Measurements from ENCODE around the gene UROC1. TPM values are rescaled to one million over a fixed set of nuclear protein-coding genes. Genes with fewer than 3 reads are reported as not detected.

Gene UROC1
- total RNA-seq, 1 donor from 2014 or later: not detected

DNA sequence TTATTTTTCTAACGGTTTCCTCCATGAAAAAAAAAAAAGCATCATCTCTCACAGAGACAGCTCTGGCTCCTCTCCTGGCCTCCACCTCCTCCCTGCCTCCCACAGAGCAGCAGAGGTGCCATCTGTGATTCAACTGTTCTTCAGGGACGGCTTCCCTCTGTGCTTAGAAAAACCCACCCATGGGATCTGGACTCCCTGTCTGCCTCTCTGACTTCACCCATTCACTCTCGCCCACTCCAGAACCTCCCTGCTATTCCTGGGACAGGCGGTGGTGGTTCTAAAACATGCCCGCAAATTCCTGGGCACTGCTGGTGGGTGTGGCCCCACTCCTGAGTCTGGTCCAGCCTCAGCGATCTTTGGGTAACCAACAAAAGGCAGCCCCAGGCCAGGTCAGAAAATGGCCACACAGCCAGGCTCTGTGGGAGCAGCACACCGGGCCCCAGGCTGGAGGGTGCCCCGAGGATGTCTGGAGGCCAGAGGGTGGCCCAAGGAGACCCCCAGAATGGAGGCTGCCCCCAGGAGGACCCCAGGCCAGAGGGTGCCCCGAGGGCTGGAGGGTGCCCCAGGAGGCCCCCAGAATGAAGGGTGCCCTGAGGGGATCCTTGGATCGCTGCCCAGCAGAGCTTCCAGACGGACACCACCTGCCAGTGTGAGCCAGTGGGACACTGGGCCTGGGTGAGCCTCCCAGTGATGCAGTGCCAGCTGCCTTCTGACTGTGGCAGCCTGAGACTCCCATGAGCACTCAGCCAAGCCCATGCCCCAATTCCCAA lies 3.7 kb upstream of the UROC1 start:
- DNase-seq: no peak
- Mint-ChIP-seq H3K4me1 (no peaks in the 10 kb centered on the region), H3K36me3 (ENCODE audit: low read depth) (no peaks in the 10 kb centered on the region), H3K27ac (no peak overlapping the region), H3K27me3 (peaks cover 15% of the 10 kb centered on the region), H3K9me3 (no peaks in the 10 kb centered on the region), H3K4me3 (no peak overlapping the region)
- intact Hi-C loops (cut with micrococcal nuclease): no loop called here

DNA sequence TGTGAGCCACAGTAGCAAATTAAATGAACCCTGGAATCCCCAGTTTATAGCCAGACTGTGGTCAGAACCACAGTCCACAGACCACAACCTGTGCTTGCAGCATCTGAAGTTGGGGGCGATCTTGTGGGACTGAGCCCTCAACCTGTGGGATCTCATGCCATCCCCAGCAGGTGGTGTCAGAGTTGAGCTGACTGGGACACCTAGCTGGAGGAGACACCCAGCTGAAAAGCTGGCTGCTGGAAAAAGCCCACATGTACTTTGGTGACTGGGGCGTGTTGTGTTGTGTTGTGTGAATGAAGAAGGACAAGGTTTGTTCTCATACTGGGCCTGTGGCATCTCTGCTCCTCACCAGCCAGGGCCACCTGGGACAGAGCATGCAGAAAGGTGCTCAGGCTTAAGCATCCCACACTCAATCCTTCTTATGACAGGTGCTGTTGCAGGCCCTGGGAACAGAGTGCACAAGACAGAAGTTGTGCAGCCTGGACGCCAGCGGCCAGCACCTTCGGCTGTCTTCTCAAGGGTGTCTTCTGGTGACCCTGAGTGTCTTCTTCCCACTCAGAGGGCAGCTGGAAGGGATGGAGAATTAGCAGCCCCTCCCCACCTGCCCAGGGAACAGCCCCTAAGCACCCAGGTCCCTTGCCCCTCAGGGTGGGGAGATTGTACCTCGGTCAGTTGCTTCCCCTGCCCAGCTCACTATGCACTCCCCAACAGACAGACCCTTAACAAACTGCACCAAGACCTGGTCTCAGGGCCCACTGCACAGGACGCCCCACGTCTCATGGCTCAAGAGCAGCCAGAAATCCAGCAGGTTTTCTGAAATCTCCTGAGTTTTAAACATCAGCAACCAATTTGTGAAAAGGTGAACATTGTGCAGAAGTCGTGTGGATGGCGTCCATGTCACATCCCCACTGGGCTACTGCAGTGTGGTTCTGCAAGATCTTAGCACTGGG lies 2.2 kb upstream of the UROC1 start:
- no peaks in the 10 kb centered on the region for H3K9me3 Mint-ChIP-seq
- no peak overlapping the region for H3K4me3 Mint-ChIP-seq
- no peaks in the 10 kb centered on the region for H3K36me3 Mint-ChIP-seq (ENCODE audit: low read depth)
- intact Hi-C loops (cut with micrococcal nuclease): no loop called here
- no peak for DNase-seq
- peaks cover 14% of the 10 kb centered on the region for H3K27me3 Mint-ChIP-seq
- H3K27ac Mint-ChIP-seq: no peak overlapping the region
- no peaks in the 10 kb centered on the region for H3K4me1 Mint-ChIP-seq

DNA sequence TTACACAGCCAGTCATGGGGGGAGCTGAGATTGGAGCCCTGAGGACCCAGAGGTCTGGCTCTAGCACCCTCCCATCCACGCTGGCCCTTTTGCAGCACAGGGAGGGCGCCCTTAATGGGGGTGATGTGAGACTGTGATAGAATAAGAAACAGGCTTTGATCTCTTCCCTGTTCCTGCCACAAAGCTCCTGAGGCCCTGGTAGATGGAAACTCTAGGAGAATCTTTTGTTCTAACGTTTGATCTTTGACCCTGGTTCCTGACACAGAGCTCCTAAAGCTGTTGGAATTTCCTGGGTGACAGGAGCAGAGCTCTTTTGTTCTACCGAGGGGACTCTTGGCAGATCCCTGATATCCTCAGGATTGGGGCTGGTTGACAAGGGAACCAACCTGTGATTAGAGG lies 1.2 kb upstream of the UROC1 start:
- Mint-ChIP-seq H3K4me1 (no peaks in the 10 kb centered on the region), H3K9me3 (no peaks in the 10 kb centered on the region), H3K36me3 (ENCODE audit: low read depth) (no peaks in the 10 kb centered on the region), H3K27me3 (peaks cover 11% of the 10 kb centered on the region), H3K27ac (no peak overlapping the region), H3K4me3 (no peak overlapping the region)
- intact Hi-C loops (cut with micrococcal nuclease): no loop called here
- DNase-seq: no peak

DNA sequence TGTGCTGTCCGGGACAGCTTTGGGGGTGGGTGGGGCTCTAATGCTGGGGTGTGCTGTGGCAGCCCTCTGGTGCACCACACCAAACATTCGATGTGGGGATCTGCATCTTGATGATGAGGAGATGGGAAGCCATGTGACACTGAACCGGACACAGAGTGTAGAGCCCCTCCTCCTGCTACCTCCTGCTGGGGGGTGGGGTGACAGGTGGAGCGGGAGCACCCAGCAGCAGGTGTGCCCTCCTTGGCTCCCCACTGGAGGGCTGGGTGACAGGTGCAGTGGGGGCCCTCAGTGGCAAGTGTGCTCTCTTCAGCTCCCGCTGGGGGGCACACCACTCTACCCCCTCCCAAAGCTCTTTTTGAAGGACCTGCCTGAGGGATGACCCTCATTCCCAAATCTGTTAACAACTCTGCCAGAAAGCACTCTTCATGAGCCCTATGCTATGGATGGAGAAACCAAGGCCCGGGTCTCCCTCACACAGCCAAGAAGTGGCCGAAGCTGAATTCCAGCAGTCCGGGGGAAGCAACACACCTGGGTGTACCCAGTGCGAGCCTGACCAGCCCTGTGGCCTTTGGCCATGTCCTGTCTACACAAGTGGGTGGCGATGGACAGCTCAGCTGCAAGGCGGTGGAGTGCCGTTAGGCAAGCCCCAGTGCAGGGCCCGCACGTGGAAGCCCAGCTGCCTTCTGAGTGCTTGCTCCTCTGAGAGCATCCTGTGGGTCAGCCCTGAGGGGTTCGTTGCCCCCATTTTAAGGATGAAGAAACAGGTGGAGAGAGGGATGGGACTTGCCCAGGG lies 609 bp upstream of the UROC1 start:
- no peak for DNase-seq
- intact Hi-C loops (cut with micrococcal nuclease): no loop called here

DNA sequence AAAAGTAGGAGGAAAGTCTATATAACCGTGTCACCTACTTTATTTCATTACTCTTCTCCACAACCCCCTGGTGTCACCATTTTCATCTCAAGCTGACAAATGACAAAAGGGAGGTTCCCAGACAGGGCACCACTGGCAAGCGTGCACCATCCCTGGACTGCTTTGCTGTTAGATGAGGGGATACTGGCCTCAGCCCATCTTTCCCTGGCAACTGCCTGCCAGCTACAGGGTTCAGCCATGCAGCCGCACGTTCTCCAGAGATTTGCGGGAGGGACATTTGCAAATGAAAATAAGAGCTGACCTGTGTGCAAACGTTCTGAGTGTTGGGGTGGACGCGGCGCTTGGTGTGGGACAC lies 660 bp downstream of the UROC1 start:
- no peak for DNase-seq
- Mint-ChIP-seq H3K4me1 (no peaks in the 10 kb centered on the region), H3K4me3 (no peak overlapping the region), H3K27ac (no peak overlapping the region), H3K27me3 (no peaks in the 10 kb centered on the region), H3K36me3 (ENCODE audit: low read depth) (no peaks in the 10 kb centered on the region), H3K9me3 (no peaks in the 10 kb centered on the region)
- intact Hi-C loops (cut with micrococcal nuclease): no loop called here

More for the DNA sequence above, 609 bp upstream of the UROC1 start:
- no peaks in the 10 kb centered on the region for H3K36me3 Mint-ChIP-seq (ENCODE audit: low read depth)
- H3K27me3 Mint-ChIP-seq: peaks cover 7% of the 10 kb centered on the region
- H3K4me3 Mint-ChIP-seq: no peak overlapping the region
- no peaks in the 10 kb centered on the region for H3K9me3 Mint-ChIP-seq
- H3K27ac Mint-ChIP-seq: no peak overlapping the region
- H3K4me1 Mint-ChIP-seq: no peaks in the 10 kb centered on the region

DNA sequence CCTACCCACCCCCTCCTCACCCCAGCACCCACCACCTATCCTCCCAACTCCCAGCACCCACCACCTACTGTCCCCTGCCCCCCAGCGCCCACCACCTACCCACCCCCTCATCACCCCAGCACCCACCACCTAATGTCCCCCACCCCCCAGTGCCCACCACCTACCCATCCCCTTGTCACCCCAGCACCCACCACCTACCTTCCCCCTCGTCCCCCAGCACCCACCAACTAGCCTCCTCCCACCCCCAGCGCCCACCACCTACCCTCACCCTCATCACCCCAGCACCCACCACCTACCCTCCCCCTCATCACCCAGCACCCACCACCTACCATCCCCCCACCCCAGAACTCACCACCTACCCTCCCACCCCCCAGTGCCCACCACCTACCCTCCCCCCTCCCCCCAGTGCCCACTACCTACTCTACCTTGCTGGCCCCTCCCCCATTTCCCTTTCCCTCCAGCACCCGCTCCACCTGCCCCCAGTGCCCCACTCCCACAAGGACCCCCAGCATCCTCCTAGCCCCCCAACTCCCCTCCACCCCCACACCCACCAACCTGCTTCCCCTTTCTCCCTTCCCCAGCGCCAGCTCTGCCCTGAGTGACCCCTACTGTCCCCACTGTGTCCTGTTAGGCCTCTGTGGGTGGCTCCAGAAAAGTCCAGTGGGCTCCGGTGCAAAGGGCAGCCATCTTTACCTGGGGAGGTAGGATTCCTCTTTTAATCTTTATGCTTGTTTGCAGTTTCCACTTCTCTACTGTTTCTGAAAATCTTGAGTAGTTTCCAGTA lies 1.2 kb downstream of the UROC1 start:
- Mint-ChIP-seq H3K9me3 (no peaks in the 10 kb centered on the region), H3K27ac (no peak overlapping the region), H3K4me3 (no peak overlapping the region), H3K36me3 (ENCODE audit: low read depth) (no peaks in the 10 kb centered on the region), H3K4me1 (no peaks in the 10 kb centered on the region), H3K27me3 (no peaks in the 10 kb centered on the region)
- no peak for DNase-seq
- intact Hi-C loops (cut with micrococcal nuclease): no loop called here

DNA sequence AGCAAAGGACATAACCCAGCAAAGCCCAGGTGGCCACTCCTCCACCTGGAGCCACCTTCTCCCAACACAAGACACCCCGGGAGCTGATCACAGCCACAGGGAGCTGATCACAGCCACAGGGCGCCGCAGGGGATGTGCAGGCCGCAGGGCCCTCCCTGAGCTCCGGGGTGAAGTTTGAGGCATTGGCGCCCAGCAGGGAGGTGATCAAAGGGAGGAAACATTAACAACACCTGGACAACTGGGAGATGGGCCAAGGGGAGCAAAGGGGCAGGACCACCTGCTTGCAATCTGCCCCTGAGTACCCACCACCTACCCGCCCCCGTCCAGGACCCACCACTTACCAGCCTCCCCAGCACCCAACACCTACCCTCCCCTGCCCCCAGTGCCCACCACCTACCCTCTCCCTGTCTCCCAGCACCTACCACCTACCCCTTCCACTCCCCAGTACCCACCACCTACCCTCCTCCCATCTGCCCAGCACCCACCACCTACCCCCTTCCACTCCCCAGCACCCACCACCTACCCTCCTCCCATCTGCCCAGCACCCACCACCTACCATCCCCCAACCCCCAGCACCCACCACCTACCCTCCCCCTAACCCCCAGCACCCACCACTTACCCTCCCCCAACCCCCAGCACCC lies 2.4 kb downstream of the UROC1 start:
- H3K36me3 Mint-ChIP-seq (ENCODE audit: low read depth): no peaks in the 10 kb centered on the region
- no peak for DNase-seq
- no peaks in the 10 kb centered on the region for H3K9me3 Mint-ChIP-seq
- no peaks in the 10 kb centered on the region for H3K27me3 Mint-ChIP-seq
- H3K4me3 Mint-ChIP-seq: no peak overlapping the region
- intact Hi-C loops (cut with micrococcal nuclease): no loop called here
- H3K27ac Mint-ChIP-seq: no peak overlapping the region
- H3K4me1 Mint-ChIP-seq: no peaks in the 10 kb centered on the region

DNA sequence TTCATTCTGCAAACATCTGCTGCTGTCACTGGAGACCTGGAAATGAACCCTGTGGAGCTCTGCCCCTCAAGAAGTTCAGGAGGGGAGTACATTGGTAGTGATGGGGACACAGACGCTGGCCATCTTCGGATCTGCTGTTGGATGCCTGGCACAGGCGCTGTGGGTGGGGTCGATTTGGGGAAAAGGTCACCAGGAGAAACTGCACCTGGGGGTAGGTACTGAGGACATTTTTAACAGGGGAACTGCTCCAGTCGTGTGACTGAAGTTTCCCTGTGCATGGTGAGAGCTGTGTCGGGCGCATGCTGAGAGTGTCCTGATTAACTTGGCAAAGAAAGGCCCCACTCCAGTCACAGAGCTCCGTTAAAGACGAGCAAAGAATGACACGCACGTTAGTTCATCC lies 3.4 kb downstream of the UROC1 start:
- Mint-ChIP-seq H3K4me3 (no peak overlapping the region), H3K27ac (no peak overlapping the region), H3K27me3 (no peaks in the 10 kb centered on the region), H3K4me1 (no peaks in the 10 kb centered on the region), H3K9me3 (no peaks in the 10 kb centered on the region), H3K36me3 (ENCODE audit: low read depth) (no peaks in the 10 kb centered on the region)
- intact Hi-C loops (cut with micrococcal nuclease): no loop called here
- DNase-seq: no peak

DNA sequence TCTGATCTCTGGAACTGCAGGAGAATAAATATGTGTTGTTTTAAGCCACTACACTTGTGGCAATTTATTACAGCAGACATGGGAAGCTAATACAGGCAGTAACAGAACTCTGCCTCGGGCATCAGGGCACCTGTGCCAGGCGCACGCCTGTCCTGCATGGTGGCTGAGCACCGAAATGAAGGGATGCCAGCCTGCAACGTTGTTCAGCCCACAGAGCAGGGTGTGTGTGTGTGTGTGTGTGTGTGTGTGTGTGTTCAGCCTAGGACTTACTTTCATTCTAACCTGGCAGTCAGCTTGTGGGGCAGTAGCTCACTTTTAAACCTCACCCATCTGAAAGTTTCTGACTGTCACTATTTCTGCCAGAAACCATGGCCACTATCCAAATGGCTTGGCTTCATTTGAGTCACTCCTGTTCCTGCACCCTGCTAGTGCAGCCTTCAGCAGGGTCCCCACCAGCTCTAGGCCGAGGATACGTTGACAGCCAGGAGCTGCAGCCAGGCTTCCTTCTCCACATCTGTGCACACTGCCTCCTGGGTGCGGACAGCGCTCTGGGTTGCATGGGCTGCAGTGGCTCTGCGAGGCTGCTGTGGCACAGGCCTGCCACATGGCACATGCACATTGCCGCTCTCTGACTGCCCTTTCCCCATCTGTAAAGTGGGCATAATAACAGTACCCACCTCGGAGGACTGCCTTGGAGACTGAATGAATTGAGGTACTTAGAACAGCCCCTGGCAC lies 4.5 kb downstream of the UROC1 start:
- H3K4me3 Mint-ChIP-seq: no peak overlapping the region
- H3K36me3 Mint-ChIP-seq (ENCODE audit: low read depth): no peaks in the 10 kb centered on the region
- H3K27me3 Mint-ChIP-seq: no peaks in the 10 kb centered on the region
- intact Hi-C loops (cut with micrococcal nuclease): no loop called here
- H3K27ac Mint-ChIP-seq: no peak overlapping the region
- no peaks in the 10 kb centered on the region for H3K9me3 Mint-ChIP-seq
- no peaks in the 10 kb centered on the region for H3K4me1 Mint-ChIP-seq
- no peak for DNase-seq

DNA sequence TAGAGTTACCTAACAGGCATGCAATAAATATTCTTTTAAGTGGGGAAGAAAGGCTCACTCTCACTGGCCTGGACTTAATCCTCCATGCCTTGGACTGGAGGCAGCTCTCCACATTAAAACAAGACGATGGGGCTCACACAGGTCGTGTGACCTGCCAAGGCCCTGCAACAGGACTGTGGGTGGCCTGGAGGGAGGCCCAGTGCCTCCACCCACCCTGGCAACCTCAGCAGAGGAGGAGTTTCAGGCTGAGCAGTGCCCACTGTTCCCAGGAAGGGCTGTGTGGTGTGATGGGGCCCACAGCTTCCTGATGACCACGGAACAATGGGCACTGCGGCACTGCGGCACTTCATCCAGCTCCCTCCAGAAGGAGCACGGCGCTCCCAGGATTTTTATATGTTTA lies 5.5 kb downstream of the UROC1 start:
- H3K4me3 Mint-ChIP-seq: no peak overlapping the region
- no peak overlapping the region for H3K27ac Mint-ChIP-seq
- intact Hi-C loops (cut with micrococcal nuclease): no loop called here
- no peaks in the 10 kb centered on the region for H3K36me3 Mint-ChIP-seq (ENCODE audit: low read depth)
- no peaks in the 10 kb centered on the region for H3K27me3 Mint-ChIP-seq
- no peaks in the 10 kb centered on the region for H3K9me3 Mint-ChIP-seq
- no peaks in the 10 kb centered on the region for H3K4me1 Mint-ChIP-seq
- no peak for DNase-seq

DNA sequence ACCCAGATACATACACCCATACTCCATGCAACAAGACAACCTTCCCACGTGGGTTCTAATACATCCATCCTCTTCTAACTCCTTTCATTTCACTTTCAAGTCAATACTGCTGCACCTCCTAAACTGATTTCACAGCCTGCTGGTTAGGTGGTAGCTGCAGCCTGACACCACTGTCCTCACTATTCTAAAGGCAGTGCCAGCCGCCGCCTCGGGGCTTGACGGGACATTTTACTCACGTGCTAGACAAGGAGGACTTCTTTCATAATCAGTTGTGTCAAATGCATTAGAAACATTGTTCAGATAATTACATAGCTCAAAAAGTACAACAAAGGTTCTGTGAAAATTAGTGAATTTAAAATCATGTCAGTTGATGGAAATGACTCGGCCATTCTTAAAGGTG lies 6.3 kb downstream of the UROC1 start:
- H3K9me3 Mint-ChIP-seq: no peaks in the 10 kb centered on the region
- intact Hi-C loops (cut with micrococcal nuclease): no loop called here
- no peak overlapping the region for H3K27ac Mint-ChIP-seq
- DNase-seq: no peak
- no peaks in the 10 kb centered on the region for H3K27me3 Mint-ChIP-seq
- no peaks in the 10 kb centered on the region for H3K36me3 Mint-ChIP-seq (ENCODE audit: low read depth)
- no peak overlapping the region for H3K4me3 Mint-ChIP-seq
- H3K4me1 Mint-ChIP-seq: no peaks in the 10 kb centered on the region

DNA sequence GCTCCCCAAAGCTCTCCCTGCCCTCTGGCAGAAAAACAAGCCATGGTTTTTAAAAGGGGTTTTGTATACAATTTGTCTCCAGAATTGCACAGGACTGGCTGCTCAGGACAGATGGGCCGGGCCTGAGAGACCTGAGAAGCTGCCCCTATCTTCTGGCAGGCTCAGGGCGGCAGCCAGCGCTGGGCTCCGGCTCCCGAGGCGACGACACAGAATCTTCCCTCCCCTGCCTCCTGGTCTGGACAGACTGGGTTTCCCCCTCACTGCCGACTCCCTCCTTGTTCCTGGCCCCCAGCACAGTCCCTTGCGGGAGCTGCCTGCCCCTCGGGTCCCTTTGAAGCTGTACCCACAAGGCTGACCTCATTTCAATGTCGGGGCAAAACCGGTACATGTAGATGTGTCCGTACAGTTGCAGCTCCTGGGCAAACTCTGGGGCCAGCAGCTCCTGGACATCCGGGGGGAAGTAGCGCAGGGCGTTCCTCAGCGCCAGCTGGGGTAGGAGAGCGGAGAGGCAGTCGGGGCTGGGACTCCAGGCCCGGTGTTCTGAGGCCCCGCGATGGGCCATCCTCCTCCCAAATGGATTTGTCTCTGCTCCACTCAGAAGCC lies 7.2 kb downstream of the UROC1 start:
- no peaks in the 10 kb centered on the region for H3K36me3 Mint-ChIP-seq (ENCODE audit: low read depth)
- H3K27me3 Mint-ChIP-seq: no peaks in the 10 kb centered on the region
- no peak for DNase-seq
- no peaks in the 10 kb centered on the region for H3K4me1 Mint-ChIP-seq
- intact Hi-C loops (cut with micrococcal nuclease): no loop called here
- H3K4me3 Mint-ChIP-seq: no peak overlapping the region
- H3K9me3 Mint-ChIP-seq: no peaks in the 10 kb centered on the region
- H3K27ac Mint-ChIP-seq: no peak overlapping the region

Measured in activated CD4-positive, alpha-beta T cell treated with anti-CD3 and anti-CD28 coated beads, Interleukin-2, amount 10 ng/mL, durations not matched to agents 24 days and 14 days (primary cell).